Uterus (tissue), 2 donors: ENCODE measurements around the gene HK3.

Source experiments
- POLR2A ChIP-seq, 2 donors: fragments of 450-650 bp; IDR thresholded peaks; one replicate each; pipeline ENCODE4 v1.6.1; 2016; ENCODE audit warnings: antibody characterized with exemption in 2 of 2, mild to moderate bottlenecking in 1 of 2, moderate library complexity in 1 of 2
- TF ChIP-seq, protein P1 (sequence below), 4 experiments: fragments of 200-600 bp in 2 of 4; fragments of 450-650 bp in 2 of 4; sonication (generic) in 2 of 4; IDR thresholded peaks; one replicate each; pipeline ENCODE4 v1.5.1; 2016 to 2019; ENCODE audit warnings: antibody characterized with exemption in 4 of 4, mild to moderate bottlenecking in 2 of 4, moderate library complexity in 1 of 4

DNA sequence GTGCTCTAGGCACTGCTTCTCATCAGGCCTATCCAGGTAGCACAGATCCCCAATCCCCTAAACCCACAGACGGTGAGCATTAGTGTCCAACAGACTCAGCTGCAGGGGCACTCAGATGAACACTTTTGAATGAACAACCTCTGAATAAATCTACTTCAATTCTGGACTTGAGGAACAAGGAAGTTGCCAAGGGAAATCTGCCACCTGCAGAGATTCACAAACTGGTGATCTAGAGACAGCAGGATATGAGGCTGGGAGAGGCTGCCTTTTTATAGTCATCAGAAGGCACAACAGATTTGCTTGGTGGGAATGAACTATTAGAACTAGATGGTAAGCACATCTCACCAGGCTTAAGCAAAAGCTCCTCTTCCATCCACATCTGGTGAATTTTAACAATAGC lies 7.0 kb upstream of the HK3 start:
- no peak for TF ChIP-seq POLR2A (IDR thresholded peaks at IDR 0.05)
- TF ChIP-seq, protein P1, sequence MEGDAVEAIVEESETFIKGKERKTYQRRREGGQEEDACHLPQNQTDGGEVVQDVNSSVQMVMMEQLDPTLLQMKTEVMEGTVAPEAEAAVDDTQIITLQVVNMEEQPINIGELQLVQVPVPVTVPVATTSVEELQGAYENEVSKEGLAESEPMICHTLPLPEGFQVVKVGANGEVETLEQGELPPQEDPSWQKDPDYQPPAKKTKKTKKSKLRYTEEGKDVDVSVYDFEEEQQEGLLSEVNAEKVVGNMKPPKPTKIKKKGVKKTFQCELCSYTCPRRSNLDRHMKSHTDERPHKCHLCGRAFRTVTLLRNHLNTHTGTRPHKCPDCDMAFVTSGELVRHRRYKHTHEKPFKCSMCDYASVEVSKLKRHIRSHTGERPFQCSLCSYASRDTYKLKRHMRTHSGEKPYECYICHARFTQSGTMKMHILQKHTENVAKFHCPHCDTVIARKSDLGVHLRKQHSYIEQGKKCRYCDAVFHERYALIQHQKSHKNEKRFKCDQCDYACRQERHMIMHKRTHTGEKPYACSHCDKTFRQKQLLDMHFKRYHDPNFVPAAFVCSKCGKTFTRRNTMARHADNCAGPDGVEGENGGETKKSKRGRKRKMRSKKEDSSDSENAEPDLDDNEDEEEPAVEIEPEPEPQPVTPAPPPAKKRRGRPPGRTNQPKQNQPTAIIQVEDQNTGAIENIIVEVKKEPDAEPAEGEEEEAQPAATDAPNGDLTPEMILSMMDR (IDR thresholded peaks at IDR 0.05), result no peak
